Transverse colon (tissue), 4 donors: ENCODE results near the gene FAM227A. TPM values are rescaled to one million over a fixed set of nuclear protein-coding genes. Genes with fewer than 3 reads are reported as not detected.

Source experiments
- DNase-seq: peaks from one replicate; pipeline ENCODE4 v3.0.0-alpha.2; 2019
- H3K27ac ChIP-seq, 4 donors: fragments of 200-600 bp; sonication (generic); 2 replicates each; pipeline ENCODE4 v1.5.1; 2016 to 2018; ENCODE audit warnings: inconsistent platforms in 4 of 4
- H3K27me3 ChIP-seq: fragments of 200-600 bp; sonication (generic); 2 replicates; pipeline ENCODE4 v1.5.1; 2017; ENCODE audit warnings: inconsistent platforms
- H3K36me3 ChIP-seq, 4 donors: fragments of 200-600 bp; sonication (generic); 2 replicates each; pipeline ENCODE4 v1.5.1; 2017 to 2019; ENCODE audit warnings: inconsistent platforms in 4 of 4
- H3K4me1 ChIP-seq, 4 donors: fragments of 200-600 bp; sonication (generic); 2 replicates each; pipeline ENCODE4 v1.5.1; 2017 to 2020; ENCODE audit warnings: inconsistent platforms in 4 of 4
- H3K4me3 ChIP-seq, 4 donors: fragments of 200-600 bp; sonication (generic); 1 replicate in 1 of 4; 2 replicates in 3 of 4; pipeline versions ENCODE4 v1.5.1 to v1.6.1; 2017 to 2019; ENCODE audit warnings: inconsistent platforms in 4 of 4
- H3K9me3 ChIP-seq, 2 donors: fragments of 200-600 bp; sonication (generic); 2 replicates each; pipeline ENCODE4 v1.5.1; 2017 to 2019; ENCODE audit warnings: inconsistent platforms in 2 of 2
- EP300 ChIP-seq: sonication (generic); formaldehyde crosslinking; IDR thresholded peaks from one replicate; pipeline ENCODE4 v1.6.1; 2017; ENCODE audit warnings: antibody characterized with exemption, low read depth
- POLR2A ChIP-seq: fragments of 450-650 bp; IDR thresholded peaks from one replicate; pipeline ENCODE4 v1.6.1; 2016; ENCODE audit warnings: antibody characterized with exemption, mild to moderate bottlenecking, moderate library complexity
- POLR2AphosphoS5 ChIP-seq, 3 donors: sonication (generic); formaldehyde crosslinking; IDR thresholded peaks; one replicate each; pipeline ENCODE4 v1.6.1; 2016; ENCODE audit warnings: antibody characterized with exemption in 3 of 3
- WGBS, 2 donors: methylation state at CpG; one replicate each; pipeline ENCODE4 v1.1.5; 2018; ENCODE audit warnings: low coverage in 1 of 2; 5-methylcytosine and 5-hydroxymethylcytosine counted together
- in situ Hi-C, 4 donors: fragments of 200-750 bp; cut with MboI; loops; one replicate each; pipeline versions ENCODE4 v1.15.0 to v1.15.1; 2017; ENCODE audit warnings: low sequenced_read_pairs in 3 of 4, low pct_ligation_motif_present in 1 of 4, low pct_unique_long_range_greater_than_20kb in 1 of 4
- intact Hi-C: fragments of 100-400 bp; cut with DNase I; formaldehyde crosslinking; loops from one replicate; pipeline ENCODE4 v1.15.1; 2023; ENCODE audit warnings: low total_unique reads
- total RNA-seq, 4 donors: library from RNA; depleted of rRNA; stranded (reverse); fragments of >200 nt; gene quantifications; one replicate each; pipeline ENCODE4 v1.1.0, GENCODE V29; 2016
- TF ChIP-seq, protein P1 (sequence below), 5 experiments: fragments of 200-600 bp in 3 of 5; fragments of 450-650 bp in 2 of 5; sonication (generic) in 3 of 5; IDR thresholded peaks; 1 replicate in 2 of 5; 2 replicates in 3 of 5; pipeline ENCODE4 v1.5.1; 2016 to 2017; ENCODE audit warnings: antibody characterized with exemption in 5 of 5, inconsistent platforms in 3 of 5, mild to moderate bottlenecking in 2 of 5, moderate library complexity in 1 of 5

FAM227A gene
- total RNA-seq, 4 donors from 2014 or later = 0.20 to 0.79 (median 0.27) TPM; not detected in 1

DNA sequence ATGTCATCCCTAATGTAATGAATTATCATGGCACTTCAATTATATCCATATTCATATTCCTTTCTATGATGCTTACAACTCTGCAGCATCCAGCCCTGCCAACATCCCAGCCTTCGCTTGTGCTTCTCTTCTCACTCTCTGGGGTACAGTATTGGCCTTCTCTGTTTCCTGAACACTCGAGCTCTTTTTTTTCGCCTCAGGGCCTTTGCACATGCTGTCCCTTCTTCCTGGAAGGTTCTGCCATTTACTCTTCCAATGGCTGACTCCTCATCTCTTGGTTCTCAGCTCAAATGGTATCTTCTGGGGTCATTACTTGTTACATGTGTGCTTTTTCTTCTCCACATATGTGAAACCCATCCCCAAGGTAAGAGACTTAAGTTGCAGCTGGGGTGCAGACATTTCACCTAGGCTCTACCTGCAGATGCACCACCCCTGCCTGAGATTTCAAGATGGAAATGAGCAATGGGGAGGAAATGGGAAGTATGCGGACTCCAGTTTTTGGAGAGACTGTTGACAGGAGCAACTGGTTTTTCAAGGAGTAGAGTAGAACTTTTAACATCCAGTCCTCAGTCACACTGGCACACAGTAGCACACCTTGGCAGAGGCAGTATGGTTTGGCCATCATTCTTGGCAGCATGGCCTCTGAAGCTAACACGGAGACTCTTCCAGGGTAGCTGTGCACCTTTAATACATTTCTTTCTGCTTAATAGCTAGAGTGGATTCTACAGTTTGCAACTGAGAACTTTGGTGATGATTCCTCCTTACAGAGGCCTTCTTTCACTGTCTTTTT is 43.8 kb downstream of the FAM227A start:
- no peaks in the 10 kb centered on the region for H3K9me3 ChIP-seq
- TF ChIP-seq POLR2A = no peak
- TF ChIP-seq POLR2AphosphoS5 (IDR thresholded peaks at IDR 0.05) = no peak
- TF ChIP-seq, protein P1, sequence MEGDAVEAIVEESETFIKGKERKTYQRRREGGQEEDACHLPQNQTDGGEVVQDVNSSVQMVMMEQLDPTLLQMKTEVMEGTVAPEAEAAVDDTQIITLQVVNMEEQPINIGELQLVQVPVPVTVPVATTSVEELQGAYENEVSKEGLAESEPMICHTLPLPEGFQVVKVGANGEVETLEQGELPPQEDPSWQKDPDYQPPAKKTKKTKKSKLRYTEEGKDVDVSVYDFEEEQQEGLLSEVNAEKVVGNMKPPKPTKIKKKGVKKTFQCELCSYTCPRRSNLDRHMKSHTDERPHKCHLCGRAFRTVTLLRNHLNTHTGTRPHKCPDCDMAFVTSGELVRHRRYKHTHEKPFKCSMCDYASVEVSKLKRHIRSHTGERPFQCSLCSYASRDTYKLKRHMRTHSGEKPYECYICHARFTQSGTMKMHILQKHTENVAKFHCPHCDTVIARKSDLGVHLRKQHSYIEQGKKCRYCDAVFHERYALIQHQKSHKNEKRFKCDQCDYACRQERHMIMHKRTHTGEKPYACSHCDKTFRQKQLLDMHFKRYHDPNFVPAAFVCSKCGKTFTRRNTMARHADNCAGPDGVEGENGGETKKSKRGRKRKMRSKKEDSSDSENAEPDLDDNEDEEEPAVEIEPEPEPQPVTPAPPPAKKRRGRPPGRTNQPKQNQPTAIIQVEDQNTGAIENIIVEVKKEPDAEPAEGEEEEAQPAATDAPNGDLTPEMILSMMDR (IDR thresholded peaks at IDR 0.05) = no peak
- no peak for TF ChIP-seq EP300
- no peak overlapping the region for H3K4me3 ChIP-seq
- H3K4me1 ChIP-seq = peaks cover 0 to 3% (median 0%) of the 10 kb centered on the region in 4 donors
- in situ Hi-C loops (no loop called here), intact Hi-C loops (no loop called here)
- 83 to 97% methylated on average over 3 to 5 of the region's 5 CpGs for WGBS, 2 donors
- H3K27me3 ChIP-seq = no peaks in the 10 kb centered on the region
- no peak overlapping the region for H3K27ac ChIP-seq
- H3K36me3 ChIP-seq = no peaks in the 10 kb centered on the region
- no peak for DNase-seq

DNA sequence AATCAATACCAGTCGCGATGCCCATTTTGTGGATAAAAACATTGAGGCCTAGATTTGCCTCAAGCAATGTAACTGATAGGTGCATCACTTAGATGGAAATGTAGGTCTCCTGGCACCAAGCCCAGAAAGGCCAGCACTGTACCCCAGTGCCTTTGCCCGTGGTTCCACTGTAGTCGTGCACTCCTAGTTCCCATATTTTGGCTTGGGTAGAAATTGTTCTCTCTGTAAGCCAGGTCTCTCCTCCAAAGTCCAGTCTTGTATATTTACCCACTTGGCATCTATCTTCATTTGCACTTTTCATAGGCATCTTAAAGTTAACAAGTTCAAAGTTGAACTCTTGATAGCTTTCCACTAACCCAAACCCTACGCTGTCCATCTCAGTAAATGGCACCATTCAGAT is 44.6 kb downstream of the FAM227A start:
- Histone ChIP-seq H3K4me3 (no peak overlapping the region), H3K4me1 (peaks cover 0 to 3% (median 0%) of the 10 kb centered on the region in 4 donors), H3K27ac (no peak overlapping the region), H3K36me3 (no peaks in the 10 kb centered on the region), H3K27me3 (no peaks in the 10 kb centered on the region), H3K9me3 (no peaks in the 10 kb centered on the region)
- TF ChIP-seq, protein P1 (IDR thresholded peaks at IDR 0.05) = no peak
- TF ChIP-seq POLR2AphosphoS5 (IDR thresholded peaks at IDR 0.05) = no peak
- TF ChIP-seq POLR2A = no peak
- TF ChIP-seq EP300 = no peak
- WGBS, 2 donors = 92 to 95% methylated on average over 4 to 5 of the region's 5 CpGs
- DNase-seq = no peak
- in situ Hi-C loops (no loop called here), intact Hi-C loops (no loop called here)

DNA sequence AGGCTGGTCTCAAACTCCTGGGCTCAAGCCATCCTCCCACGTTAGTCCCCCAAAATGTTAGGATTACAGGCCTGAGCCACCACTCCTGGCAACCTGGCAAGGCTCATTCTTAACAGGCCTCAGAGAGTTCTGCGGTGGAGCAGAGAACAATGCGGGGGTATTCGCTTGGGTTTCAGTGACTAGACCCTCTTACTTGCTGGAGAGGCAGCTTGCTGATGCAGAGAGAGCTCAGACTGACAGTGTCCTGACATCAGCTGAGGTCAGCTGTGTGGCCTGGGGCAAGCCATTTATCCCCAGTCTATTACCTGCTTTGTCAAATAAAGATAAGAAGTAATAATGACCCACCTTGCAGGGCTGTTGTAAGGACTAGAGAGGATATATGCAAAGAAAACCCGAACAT is 46.0 kb downstream of the FAM227A start:
- peaks cover 0 to 3% (median 0%) of the 10 kb centered on the region in 4 donors for H3K4me1 ChIP-seq
- no peak overlapping the region for H3K27ac ChIP-seq
- intact Hi-C loops = no loop called here
- DNase-seq = no peak
- in situ Hi-C loops = no loop called here
- H3K9me3 ChIP-seq = no peaks in the 10 kb centered on the region
- no peaks in the 10 kb centered on the region for H3K36me3 ChIP-seq
- TF ChIP-seq POLR2AphosphoS5 (IDR thresholded peaks at IDR 0.05) (no peak), POLR2A (no peak), EP300 (no peak)
- TF ChIP-seq, protein P1 (IDR thresholded peaks at IDR 0.05) = no peak
- 93 to 100% methylated on average over 1 to 5 of the region's 5 CpGs for WGBS, 2 donors
- no peak overlapping the region for H3K4me3 ChIP-seq
- no peaks in the 10 kb centered on the region for H3K27me3 ChIP-seq

DNA sequence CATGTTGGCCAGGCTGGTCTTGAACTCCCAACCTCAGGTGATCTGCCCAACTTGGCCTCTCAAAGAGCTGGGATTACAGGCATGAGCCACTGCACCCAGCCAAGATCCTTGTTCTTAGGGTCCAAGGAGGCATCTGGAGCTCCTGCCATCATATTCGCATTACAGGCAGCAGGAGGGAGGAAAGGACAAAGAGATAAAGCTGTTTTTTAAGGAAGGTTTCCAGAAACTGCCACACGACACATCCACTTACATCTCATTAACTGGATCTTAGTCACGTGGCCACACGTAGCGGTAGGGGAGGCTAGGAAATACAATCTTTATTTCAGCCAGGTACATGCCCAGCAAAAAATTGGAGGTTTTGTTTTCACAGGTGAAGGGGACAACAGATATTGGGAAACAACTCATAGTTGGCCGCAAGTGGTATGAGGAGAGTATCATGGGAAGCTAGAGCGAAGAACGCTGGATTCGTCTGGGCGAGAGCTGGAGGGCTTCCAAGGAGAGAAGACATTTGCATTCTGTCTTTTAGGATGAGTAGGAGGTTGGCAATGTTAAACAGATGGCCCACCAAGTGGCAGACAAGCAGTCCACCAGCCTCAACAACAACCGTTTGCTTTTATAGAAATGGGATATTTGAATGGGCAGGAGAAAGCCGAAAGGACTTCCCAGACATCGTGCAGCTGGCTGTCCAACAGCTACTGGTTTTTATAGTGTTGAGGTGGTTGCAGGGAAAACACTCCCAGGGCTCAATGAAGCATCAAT is 47.0 kb downstream of the FAM227A start:
- no peak for DNase-seq
- Histone ChIP-seq H3K27me3 (no peaks in the 10 kb centered on the region), H3K36me3 (no peaks in the 10 kb centered on the region), H3K4me3 (no peak overlapping the region), H3K9me3 (no peaks in the 10 kb centered on the region), H3K4me1 (no peaks in the 10 kb centered on the region), H3K27ac (no peak overlapping the region)
- intact Hi-C loops = no loop called here
- in situ Hi-C loops = no loop called here
- WGBS, 2 donors = 88 to 93% methylated on average over 12 to 13 of the region's 13 CpGs
- TF ChIP-seq POLR2A = no peak
- TF ChIP-seq POLR2AphosphoS5 (IDR thresholded peaks at IDR 0.05) = no peak
- TF ChIP-seq, protein P1 (IDR thresholded peaks at IDR 0.05) = no peak
- TF ChIP-seq EP300 = no peak
